DMS79 (cell line): ENCODE measurements around the gene TCF25.
"Not testable (repeated sequence)": the region's sequence is repeated elsewhere in the genome, so short reads cannot be mapped to it uniquely, and the experiment has no call there.

Experiments
- DNase-seq: peaks from one replicate; lab custom pipeline; 2025; lab: John Stamatoyannopoulos, UW

TCF25 gene

GRCh38 chr16:89873109-89873971, at the start of gene TCF25:
TCF25 (plus strand) TSS chr16:89873592; CDS start chr16:89873668, 76 bp downstream.
- peak; percentile 51 for DNase-seq

DNA sequence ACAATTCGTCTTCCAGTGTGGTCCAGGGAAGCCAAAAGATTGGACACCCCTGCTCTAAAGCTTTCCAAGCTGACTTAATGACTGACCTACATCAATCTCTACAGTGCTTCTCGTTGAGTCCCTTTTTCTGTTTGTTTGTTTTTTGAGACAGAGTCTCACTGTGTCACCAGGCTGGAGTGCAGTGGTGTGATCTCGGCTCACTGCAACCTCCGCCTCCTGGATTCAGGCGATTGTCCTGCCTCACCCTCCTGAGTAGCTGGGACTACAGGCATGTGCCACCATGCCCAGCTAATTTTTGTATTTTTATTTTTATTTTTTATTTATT, 49.6 kb upstream of the TCF25 start:
- not testable (repeated sequence) for DNase-seq

DNA sequence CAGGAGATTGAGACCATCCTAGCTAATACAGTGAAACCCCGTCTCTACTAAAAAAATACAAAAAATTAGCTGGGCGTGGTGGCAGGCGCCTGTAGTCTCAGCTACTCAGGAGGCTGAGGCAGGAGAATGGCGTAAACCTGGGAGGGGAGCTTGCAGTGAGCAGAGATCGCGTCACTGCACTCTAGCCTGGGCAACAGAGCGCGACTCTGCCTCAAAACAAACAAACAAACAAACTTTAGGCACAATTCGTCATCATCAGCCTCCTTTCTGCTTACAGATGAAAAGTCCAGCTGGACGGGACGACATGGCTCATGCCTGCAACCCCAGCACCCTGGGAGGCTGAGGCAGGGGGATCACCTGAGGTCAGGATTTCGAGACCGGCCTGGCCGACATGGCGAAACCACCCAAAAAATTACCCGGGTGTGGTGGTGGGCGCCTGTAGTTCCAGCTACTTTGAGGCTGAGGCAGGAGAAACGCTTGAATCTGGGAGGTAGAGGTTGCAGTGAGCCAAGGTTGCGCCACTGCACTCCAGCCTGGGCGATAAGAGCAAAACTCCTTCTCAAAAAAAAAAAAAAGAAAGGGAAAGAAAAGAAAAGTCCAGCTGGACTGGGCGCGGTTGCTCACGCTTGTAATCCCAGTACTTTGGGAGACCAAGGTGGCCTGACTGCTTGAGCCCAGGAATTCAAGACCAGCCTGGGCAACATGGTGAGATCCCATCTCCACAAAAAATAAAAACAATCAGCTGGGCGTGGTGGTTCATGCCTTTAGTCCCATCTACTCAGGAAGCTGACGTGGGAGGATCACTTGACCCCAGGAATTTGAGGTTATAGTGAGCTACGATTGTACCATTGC, 46.6 kb upstream of the TCF25 start:
- no peak for DNase-seq

DNA sequence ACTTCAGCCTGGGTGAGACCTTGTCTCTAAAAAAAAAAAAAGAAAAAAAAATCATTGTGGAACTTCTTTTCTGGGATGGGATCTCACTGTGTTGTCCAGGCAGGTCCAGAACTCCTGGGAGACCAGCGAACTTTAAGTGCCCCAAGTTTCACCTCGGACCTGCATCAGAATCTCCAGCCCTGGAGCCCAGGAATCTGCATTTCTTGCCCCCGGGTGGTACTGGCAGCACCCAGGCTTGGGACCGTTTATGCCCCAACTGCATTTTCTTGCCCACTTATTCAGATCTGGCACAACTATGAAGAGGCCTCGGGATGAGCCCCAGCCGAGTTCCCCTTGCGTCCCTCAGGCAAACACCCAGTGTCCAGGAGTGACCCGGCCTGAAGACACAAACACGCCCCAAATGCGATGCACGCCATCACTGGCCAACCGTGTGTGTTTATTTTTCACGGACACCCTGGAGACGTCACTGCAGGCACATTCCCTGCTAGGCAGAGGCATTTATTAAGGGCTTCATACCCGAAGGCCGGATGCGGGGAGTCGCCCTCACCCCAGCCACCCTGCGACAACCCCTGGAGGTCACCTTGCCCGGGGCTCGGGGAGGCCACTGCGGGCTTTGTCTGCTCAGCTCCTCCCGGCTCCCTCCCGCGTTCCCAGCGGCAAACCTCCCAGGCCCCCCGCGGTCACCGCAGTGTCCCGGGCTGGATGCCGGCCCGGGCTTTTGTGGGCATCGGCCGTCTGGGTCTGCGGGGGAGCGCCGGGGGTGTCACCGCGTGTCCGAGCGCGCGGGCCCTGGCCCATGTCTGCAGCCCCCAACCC, 45.8 kb upstream of the TCF25 start:
- DNase-seq, result no peak

DNA sequence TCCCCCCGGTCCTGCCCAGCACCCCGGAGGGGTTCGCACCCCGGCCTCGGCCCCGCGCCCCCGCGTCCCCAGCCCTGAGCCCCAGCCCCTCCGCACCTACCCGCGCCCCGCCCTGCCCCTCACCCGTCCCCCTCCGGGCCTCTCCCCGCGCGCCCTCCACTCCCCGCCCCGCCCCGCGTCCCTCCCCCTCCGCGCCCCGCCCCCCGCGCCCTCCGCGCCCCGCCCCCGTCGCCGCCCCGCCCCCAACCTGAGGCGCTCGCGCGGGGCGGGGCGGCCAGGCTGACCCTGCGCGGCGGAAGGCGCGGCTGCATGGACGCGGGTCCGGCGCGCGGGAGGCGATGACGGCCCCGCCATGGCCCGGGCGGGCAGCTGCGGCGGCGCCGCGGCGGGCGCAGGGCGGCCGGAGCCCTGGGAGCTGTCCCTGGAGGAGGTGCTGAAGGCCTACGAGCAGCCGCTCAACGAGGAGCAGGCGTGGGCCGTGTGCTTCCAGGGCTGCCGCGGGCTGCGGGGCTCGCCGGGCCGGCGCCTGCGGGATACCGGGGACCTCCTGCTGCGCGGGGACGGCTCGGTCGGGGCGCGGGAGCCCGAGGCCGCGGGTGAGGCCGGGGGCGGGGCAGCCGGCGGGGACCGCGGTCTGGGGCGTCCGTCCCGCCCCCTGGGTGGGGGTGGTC, 45.1 kb upstream of the TCF25 start, which contains the start of gene SPIRE2:
SPIRE2 (plus strand) TSS at position 277 of the 671 bp plus-strand sequence; CDS start at position 353, 76 bp downstream.
- no peak for DNase-seq

DNA sequence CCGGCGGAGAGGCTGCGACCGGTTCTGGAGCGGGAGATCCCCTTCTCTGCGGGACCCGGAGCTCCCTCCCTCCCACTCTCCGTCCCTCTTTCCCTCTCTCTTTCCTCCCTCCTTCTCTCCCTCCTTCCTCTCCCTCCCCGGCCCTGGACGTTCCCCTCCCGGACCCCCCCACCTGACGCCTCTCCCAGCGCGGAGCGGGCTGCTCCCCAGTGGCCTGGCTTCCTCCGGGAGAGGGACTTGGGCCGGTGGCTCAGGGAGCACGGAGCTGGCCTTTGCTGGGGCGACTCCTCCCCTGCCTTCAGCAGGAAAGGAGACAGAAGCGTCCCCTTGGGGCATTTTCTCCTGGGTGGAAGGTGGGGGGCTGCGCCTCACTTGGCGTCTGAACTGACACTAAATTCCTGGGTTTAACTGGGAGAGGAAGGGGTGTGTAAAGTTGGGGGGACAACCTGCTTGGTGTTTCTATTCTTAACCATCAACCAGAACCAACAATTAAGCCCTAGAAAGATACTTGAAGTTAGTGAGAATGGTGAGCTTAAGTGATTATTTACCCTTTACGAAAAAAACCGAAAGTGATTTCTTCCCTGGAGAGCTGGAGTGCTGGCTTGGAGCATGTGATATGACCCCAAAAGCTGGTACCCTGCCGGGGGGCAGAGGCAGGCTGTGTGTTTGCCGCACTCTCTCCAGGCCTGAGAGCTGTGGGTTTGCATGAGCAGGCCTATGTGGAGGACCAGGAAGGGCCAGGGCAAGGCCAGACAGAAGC, 44.3 kb upstream of the TCF25 start:
- DNase-seq, result peak; percentile 47

DNA sequence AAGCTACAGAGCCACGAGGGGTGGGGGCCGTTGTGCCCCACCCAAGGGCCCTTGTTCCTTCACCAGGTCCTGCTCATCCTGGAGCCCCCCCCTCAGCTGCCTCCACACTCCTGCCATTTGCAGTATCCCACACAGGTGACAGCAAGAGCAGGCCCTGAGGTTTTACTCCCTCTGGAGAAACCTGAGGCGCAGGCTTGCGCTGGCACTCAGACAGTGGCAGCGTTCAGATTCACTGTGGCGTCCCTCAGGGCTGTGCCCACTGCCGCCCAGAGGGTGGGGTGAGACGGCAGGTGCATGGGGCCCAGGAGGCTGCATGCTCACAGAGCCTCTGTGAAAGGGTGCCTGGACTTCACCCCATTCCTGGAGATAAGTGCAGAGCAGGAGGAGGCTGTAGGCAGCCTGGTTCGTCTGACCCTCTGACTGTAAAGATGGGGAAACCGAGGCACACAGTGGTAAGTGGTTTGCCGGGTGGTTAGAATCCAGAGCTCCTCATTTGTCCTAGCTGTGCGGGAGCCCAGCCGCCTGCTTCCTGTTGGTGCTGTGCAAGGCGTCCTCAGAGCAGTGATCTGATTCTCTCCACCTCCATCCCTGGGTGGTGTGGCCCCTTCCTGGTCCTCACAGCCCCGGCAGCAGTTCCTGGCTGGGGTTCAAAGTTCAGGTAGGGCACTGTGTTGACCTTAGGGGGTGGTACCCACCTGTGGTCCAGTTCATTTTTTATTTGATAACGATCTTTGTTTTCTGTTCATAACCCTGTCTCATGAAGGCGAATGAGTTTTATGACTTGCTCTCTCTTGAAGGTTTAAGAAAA, 43.6 kb upstream of the TCF25 start:
- no peak for DNase-seq

- no peak for DNase-seq
These were observed 41.5 kb upstream of the TCF25 start for GRCh38 chr16:89831810-89832328.

- DNase-seq, result not testable (repeated sequence)
These were observed 39.6 kb upstream of the TCF25 start for GRCh38 chr16:89833664-89834363.

DNA sequence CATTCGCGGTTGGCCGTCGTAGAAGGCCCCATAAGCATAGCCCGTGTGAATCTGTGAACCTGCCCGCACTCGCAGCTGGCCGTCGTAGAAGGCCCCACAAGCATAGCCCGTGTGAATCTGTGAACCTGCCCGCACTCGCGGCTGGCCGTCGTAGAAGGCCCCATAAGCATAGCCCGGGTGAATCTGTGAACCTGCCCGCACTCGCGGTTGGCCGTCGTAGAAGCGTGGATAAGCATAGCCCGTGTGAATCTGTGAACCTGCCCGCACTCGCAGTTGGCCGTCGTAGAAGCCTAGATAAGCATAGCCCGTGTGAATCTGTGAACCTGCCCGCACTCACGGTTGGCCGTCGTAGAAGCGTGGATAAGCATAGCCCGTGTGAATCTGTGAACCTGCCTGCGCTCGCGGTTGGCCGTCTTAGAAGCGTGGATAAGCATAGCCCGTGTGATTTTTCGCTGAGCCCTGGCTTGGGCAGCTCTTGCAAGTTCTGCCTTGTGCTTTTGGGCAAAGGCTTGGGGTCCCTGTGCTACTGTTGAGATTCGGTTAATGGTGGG, 38.5 kb upstream of the TCF25 start:
- DNase-seq, result not testable (repeated sequence)

- DNase-seq, result not testable (repeated sequence)
These were observed 36.9 kb upstream of the TCF25 start for GRCh38 chr16:89836484-89836883.

DNA sequence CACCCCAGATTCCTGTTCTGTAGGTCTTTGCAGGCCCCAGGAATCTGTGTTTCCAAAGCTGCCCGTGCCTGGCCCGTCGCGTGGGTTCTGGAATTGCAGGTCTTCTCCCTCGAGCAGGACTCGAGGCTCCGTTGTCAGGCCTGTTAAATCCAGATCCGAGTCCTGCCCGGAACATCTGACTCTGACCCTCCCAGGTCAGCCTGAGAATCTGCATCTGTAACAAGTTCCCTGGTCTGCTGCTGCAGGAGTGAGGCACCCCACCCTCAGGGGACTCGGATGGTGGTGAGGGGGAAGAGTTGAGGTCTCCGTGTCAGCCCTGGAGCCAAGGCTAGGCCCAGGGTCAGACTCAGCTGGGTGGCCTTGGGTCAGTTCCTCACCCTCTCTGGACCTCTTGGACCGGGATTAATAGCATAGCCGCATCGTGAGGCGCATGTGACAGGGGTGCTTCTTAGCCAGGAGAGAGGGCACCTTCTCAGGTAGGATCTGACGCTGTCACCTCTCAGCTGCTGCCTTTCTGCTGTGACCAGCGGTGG, 36.3 kb upstream of the TCF25 start:
- DNase-seq, result no peak

DNA sequence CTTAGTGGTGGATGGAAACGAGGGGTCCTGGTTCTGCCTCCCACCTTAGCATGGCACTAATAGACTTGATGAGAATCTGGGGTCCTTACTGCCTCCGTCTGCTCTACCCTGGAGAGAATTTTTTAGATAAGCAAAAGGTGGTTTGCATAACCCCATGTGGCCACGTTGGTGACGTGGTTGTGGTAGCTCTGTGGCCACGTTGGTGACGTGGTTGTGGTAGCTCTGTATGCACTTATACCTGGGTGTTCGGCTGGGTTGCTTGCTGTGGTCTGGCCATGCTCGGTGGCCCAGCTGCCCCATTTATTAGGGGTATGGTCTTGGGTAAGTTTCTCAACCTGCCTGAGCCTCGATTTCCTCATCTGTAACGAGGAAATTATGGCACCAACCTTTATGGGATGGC, 32.1 kb upstream of the TCF25 start:
- no peak for DNase-seq

DNA sequence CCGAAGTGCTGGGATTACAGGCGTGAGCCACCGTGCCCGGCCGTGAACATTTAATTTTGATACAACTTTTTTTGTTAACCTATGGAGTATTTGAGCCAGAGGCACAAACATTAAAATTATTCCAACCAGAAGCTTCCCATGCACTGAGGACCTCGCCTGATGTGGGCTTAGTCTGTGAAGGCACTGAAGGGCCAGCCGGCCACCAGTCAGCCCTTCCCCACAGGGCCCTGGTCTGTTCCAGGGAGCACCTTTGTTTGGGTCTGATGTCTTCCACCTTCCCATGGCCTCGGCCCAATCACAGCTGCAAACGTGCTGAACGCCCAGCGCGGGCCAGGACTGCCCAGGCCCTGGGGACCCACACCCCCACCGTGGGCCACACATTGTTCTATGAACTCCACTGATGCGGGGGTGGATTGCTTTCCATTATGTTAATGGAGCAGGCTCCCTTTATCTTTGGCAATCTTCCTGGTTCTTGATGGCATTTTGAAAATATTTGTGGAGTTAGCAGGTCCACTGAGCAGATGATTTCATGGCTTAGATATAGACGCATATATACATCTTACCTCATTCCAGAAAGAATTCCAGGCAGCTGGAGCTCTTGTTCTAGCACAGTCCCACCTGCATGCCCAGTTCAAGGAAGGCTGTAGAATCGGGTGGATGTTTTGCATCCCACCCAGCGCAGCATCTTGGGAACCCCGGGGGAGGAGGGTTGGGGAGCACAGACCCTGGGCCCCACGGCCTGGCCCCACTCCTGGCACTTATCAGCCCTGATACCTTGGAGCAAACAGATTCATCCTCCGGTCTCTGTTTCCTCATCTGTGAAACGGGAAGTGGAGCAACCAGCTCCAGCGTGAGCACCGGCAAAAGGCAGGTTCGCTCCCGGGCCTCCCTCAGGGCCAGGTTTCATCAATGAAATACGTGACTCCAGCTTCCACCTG, 30.7 kb upstream of the TCF25 start:
- DNase-seq, result peak; percentile 66

- no peak for DNase-seq
These were observed 29.7 kb upstream of the TCF25 start for GRCh38 chr16:89843409-89844350.

- DNase-seq, result no peak
These were observed 28.6 kb upstream of the TCF25 start for GRCh38 chr16:89844739-89845339.
